Measurements from ENCODE around the gene KCTD17.

Gene KCTD17

GRCh38 chr22:37105990-37106389, 54.4 kb downstream of the KCTD17 start:
- DNase-seq (ENCODE audit: low read depth) = no peak

GRCh38 chr22:37107816-37108621, 56.5 kb downstream of the KCTD17 start:
- DNase-seq (ENCODE audit: low read depth) = no peak

- DNase-seq (ENCODE audit: low read depth) = no peak
These were observed 57.8 kb downstream of the KCTD17 start, which contains the start of gene TMPRSS6 for GRCh38 chr22:37109242-37109917. TSS of gene TMPRSS6 (minus strand) at chr22:37109713. CDS start at chr22:37103417, 6,296 bp downstream.

DNA sequence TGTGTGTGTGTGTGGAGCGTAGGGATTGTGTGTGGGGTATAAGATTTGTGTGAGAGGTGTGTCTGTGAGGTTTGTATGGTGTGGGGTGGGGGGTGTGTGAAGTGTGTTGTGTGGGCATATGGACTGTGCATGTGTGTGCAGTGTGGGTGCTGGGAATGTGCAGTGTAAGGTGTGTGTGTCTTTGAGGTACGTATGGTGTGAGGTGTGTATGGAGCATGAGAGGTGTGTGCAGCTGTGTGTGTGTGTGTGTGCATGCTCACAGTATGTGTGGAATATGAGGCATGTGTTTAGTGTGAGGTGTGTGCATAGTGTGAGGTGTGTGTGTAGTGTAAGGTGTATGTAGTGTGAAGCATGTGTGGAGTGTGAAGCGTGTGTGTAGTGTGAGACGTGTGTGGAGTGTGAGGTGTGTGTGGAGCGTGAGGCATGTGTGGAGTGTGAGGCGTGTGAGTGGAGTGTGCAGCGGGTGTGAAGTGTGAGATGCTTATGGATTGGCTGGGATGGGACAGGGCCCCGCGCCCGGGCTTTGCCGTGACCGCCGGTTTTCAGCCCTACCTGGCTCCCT, 59.7 kb downstream of the KCTD17 start:
- DNase-seq (ENCODE audit: low read depth) = no peak

DNA sequence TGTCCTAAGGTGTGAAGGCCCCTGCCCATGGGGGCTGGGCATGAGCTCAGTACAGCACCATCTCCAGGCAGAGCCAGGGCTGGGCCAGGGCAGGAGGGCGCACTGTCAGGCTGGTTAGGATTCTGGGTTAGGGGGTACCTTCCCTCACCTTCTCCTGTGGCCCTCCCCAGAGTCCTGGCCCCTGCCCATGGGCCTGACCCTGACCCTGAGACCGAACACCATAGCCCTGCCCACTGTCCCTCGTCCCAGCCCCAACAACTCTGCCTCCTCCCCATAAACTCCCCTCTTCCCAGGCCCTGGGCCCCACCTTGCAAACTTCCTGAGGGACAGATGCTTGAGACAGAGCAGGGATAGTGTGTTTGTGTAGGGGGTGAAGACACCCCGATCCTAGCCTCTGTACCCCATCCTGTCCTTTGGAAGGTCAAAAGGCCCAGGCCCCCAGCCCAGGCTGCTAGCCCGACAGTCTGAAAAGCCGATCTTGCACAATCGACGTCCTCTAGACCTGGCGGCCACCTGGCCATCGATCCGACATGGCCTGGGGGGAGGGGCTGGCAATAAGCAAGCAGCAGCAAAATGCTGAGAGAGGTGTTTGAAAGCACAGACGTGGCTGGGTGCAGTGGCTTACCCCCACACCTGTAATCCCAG, 60.7 kb downstream of the KCTD17 start:
- DNase-seq (ENCODE audit: low read depth) = no peak
